GM19463 (cell line): ENCODE data around the gene ALG12.
"Not testable (repeated sequence)": the region's sequence is repeated elsewhere in the genome, so short reads cannot be mapped to it uniquely, and the experiment has no call there.

Source experiments
- ATAC-seq: cut with Tn5 transposase; IDR thresholded peaks from one replicate; pipeline ENCODE4 v1.9.1; 2021; ENCODE audit warnings: mild to moderate bottlenecking, moderate library complexity; ENCODE audit not compliant: unreplicated experiment

ALG12 gene

DNA sequence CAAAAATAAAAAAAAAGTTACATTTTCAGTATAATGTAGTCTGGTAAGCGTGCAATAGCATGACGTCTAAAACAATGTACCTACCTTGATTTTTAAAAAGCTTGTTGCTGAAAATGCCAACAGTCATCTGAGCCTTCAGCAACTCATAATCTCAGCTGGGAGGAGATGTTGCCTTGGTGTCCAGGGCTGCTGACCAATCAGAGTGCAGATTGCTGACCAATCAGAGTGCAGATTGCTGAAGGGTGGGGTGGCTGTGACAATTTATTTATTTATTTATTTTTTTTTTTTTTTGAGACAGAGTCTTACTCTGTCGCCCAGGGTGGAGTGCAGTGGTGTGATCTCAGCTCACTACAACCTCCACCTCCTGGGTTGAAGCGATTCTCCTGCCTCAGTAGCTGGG, 46.8 kb downstream of the ALG12 start:
- ATAC-seq, result no peak

DNA sequence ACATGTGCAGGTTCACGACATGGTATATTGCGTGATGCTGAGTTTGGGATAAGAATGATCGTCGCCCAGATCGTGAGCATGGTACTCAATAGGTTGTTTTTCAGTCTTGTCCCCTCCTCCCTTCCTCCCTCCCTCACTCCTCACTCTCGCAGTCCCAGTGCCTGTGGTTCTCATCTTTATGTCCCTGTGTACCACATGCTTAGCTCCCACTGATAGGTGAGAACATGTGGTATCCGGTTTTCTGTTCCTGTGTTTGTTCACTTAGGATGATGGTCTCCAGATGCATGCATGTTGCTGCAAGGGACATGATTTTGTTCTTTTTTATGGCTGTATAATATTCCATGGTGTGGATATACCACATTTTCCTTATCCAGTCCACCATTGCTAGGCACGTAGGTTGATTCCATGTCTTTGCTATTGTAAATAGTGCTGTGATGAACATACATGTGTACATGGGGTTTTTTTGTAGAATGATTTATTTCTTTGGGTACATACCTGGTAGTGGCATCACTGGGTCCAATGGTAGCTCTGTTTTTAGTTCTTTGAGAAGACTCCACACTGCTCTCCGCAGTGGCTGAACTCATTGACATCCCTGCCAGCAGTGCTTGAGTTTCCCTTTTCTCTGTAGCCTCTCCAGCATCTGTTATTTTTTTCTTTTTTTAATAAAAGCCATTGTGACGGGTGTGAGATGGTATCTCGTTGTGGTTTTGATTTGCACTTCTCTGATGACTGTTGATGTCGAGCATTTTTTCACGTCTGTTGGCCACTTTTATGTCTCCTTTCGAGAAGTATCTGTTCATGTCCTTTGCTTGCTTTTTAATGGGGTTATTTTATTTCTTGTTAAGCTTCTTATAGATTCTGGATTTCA, 48.2 kb downstream of the ALG12 start:
- no peak for ATAC-seq

GRCh38 chr22:49869086-49869830, 49.0 kb downstream of the ALG12 start:
- ATAC-seq, result no peak

- ATAC-seq, result no peak
Measured at GRCh38 chr22:49867303-49868265, 50.7 kb downstream of the ALG12 start.

DNA sequence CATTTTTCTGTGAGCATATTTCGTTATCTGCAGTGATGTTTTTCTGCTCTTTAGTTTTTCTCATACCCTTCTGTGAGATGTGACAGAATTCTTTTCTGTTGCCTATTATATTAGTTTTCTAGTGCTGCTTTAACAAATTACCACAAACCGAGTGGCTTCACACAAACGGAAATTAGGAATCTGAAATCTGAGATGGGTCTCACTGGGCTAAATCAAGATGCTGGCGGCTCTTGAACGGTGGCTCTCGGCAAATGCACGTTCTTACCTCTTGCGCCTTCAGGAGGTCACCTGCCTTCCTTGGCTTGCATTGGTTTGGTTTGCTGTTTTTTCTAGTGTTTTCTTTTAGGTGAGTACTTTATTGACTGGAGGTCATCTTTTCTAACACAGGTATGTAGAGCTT, 51.6 kb downstream of the ALG12 start:
- ATAC-seq, result no peak

GRCh38 chr22:49866134-49866533, 52.1 kb downstream of the ALG12 start:
- ATAC-seq, result no peak

DNA sequence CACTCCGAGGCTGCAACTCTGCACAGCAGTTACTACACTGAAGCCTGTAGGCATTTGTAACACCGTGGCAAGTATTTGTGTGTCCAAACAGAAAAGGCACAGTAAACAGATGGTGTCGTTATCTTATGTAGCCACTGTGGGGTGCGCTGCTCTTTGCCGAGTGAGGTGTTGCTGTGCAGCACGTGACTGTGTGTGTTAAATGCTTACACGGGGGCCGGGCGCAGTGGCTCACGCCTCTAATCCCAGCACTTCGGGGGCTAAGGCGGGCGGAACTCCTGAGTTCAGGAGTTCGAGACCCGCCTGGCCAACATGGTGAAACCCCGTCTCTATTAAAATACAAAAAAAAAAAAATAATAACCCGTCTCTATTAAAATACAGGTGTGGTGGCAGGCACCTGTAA, 53.1 kb downstream of the ALG12 start:
- no peak for ATAC-seq

DNA sequence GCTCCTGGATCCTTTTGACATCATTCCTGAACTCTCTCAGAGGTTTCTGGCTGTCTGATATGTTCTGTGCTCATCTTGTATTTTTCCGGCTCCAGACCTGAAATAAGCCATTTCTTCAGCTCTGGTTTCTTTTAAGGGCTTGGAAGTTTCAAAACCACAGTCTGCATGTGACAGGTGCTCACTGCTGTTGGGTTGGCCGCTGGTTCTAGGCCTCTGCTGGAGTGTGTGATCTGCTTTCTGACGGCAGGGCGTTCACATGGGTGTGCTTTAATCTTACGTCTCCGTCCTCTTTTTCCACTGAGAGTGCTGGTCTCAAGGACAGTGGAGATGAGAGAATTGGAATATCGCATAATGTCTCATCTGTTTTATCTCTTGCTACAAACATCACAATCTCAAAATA, 54.3 kb downstream of the ALG12 start:
- no peak for ATAC-seq

DNA sequence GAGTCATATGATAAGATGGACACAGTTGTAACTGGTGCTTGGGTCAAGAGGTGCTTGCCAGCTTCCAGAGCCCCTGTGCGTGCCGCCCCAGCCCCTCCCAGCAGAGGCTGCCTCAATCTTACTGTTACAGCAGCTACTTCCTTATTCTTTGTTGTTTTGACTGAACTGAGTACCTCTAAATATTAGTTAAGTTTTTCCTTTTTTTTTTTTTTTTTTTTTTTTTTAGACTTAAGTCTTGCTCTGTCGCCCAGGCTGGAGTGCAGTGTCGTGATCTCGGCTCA, 55.8 kb downstream of the ALG12 start:
- no peak for ATAC-seq

- ATAC-seq, result no peak
Measured at GRCh38 chr22:49861642-49862495, 56.4 kb downstream of the ALG12 start.

DNA sequence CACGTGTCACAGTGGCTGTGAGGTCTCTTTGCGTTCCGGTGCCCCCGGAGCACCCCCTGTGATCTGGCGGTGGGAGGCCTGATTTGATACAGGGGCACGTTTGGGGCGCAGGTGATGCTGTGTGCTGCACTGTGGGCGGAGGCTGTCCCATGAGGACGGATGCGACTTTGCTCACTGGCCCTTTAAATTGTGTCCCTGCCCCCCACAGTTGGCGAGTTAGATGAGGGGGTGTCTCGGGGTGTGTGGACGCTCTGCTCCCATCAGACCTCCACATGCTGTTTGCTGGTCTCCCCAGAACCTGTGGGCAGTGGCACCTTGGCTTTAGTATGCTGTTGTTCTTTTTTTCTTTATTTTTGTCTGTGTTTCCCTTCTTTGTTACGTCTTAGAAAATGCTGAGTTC, 59.4 kb downstream of the ALG12 start:
- ATAC-seq, result no peak

DNA sequence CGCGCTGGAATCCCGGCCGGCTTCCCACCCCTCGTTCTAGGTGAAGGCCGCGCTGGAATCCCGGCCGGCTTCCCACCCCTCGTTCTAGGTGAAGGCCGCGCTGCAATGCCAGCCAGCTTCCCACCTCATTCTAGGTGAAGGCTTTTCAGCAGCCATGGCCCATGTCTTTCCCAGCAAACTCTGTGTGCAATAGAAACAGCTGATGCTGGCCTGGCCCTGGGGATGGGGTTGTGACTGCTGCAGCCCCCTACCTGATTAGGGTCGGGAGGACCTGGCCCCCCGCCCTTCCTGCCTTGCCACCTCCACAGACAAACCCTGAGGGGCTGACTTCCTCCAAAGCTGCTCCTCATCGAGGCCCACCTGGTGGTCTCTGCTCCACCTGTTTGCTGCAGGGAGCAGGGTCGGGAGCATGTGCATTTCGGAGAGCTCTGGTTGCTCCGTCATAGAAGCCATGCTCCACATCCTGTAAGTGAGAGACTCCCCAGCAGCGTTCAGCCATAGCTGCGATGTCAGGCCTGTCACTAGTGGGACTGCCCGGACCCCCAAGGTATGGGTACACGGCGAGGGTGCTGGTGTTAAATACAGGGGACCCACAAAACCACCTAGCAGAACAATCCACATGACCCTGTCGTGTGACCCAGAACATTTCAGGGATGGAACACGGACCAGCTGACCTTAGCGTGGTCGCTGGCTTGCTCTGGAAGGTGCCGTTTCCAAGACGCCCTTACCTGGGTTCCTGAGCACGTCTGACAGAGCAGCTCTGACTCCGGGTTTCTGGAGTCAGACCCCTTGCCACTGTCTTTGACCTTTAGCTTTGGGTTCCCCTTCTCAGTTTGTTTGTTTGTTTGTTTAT, 61.2 kb downstream of the ALG12 start:
- ATAC-seq, result no peak

DNA sequence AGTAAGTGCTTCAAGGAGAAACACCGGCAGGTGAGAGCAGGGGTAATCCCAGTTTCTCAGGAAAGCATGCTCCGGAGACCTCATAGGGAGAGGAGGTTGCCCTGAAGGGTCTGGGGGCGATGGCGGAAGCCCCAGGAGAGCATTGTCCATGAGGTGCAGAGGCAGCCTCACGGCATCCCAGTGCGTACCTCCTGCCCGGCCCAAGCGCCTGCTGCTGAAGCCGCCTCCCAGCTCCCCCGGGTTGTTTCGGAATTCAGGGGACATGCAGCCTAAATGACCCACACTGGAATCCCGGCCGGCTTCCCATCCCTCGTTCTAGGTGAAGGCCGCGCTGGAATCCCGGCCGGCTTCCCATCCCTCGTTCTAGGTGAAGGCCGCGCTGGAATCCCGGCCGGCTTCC, 61.9 kb downstream of the ALG12 start:
- no peak for ATAC-seq

- no peak for ATAC-seq
Measured at GRCh38 chr22:49855251-49855911, 62.9 kb downstream of the ALG12 start.

DNA sequence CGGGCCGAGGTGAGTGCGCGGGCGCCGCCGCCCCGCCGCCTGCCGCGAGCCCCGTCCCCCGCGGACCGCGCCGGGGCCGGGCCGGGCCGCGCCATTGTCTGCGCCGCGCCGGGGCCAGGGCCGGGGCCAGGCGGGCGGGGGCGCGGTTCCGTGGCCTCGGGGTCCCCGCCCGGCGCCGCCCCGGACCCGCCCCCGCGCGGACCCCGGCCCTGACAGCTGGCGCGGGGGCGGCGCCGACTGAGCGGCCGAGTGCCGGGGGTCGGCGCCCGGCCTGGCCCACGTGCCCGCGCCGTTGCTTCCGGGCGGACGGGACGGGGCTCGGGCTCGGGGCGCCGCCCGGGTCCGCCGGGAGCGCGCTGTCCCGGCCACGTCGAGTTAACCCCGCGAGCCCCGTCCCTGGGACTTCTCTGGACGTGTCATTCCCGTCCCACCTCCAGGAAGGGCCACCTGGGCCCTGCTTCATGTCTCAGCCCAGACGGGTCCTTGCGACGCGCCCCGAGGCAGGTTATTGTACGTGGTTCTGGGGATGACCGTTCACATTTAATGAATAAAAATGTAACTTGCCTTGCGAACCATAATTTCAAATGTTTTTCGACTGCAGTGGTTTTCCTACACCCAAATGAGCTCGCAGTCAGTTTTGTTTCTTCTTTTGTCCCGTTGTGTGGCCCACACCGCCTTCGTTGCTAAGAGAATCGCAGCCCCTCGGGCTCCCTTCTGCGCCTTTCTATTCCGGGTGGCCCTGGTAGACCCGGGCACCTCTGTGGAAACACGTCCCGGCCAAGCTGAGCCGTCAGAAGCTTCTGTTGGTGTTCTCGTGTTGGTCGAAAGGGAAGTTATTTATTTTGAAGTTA, 64.0 kb downstream of the ALG12 start:
- peak; percentile 20 for ATAC-seq

GRCh38 chr22:49852898-49853894, 65.0 kb downstream of the ALG12 start, which contains the start of gene ZBED4:
TSS of gene ZBED4 (plus strand) at chr22:49853844. CDS start at chr22:49883663, 29,819 bp downstream.
- peak; percentile 74 for ATAC-seq

DNA sequence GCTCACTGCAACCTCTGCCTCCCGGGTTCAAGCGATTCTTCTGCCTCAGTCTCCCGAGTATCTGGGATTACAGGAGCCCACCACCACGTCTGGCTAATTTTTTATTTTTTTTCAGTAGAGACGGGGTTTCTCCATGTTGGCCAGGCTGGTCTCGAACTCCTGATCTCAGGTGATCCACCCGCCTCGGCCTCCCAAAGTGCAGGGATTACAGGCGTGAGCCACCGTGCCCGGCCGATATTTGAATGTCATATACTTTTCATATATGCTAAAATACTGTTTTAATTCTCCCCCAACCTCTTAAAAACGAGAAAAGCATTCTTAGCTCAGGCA, 65.7 kb downstream of the ALG12 start:
- not testable (repeated sequence) for ATAC-seq
